ENCODE results near the gene KCNG2. TPM values are rescaled to one million over a fixed set of nuclear protein-coding genes. Genes with fewer than 3 reads are reported as not detected.

KCNG2 gene
- total and polyA plus RNA-seq, 2 experiments from 2014 or later: 0.13 to 0.52 TPM

DNA sequence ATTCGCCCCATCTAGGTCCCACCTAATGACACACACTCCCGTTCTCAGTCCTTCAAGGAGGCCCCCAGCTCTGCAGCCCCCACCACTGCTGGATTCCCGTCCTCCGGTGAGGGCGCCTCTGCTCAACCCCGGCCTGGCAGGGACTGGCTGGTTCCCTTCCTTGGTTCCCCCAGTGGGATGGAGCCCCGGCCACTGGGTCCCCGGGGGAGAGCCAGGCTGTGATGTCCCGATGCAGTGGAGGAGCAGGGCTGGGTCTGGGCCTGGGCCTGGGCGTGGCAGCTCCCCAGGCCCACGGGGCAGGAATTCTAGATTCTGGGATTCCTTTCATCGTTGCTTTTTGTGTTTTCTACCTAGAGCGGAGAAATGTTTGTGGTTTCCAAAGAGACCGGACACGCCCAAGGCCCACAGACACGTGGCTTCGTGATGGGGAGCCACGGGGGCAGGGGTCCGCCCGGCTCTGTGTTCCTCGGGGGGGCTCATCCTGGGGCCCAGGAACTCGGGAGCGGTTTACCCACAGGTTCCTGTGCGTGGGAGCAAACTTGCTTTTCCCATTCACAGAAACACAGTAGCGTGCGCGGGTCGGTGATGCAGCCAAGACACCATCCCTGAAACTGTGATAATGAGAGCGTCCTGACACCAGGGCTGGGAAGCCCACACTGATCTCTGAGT, 86.7 kb downstream of the KCNG2 start:
- Histone ChIP-seq H3F3A (replicated peaks; ENCODE audit: low read depth) (no peaks in the 10 kb centered on the region), H3K4me2 (no peak overlapping the region), H4K20me1 (replicated peaks; ENCODE audit: insufficient read depth) (no peaks in the 10 kb centered on the region), H3K9me2 (ENCODE audit: insufficient read depth) (no peaks in the 10 kb centered on the region), H3K36me3 (ENCODE audit: insufficient read depth) (no peaks in the 10 kb centered on the region), H3K79me2 (replicated peaks; ENCODE audit: insufficient read depth) (no peaks in the 10 kb centered on the region), H3K27ac (ENCODE audit: low read depth) (no peak overlapping the region), H3K27me3 (ENCODE audit: insufficient read depth) (no peaks in the 10 kb centered on the region), H3K4me3 (no peak overlapping the region), H2AFZ (no peak overlapping the region), H3K4me1 (ENCODE audit: insufficient read depth) (no peaks in the 10 kb centered on the region)
- Mint-ChIP-seq H3K4me3 (no peak overlapping the region), H3K36me3 (ENCODE audit: low read depth) (peaks cover 3% of the 10 kb centered on the region; the same call in 2 of the 3 replicates), H3K9me3 (peaks cover 18% of the 10 kb centered on the region), H3K4me1 (no peaks in the 10 kb centered on the region), H3K27me3 (ENCODE audit: insufficient read depth, low read depth, poor library complexity) (peaks cover 8% of the 10 kb centered on the region), H3K27ac (no peak overlapping the region)
- ATAC-seq: no peak
- no peak for DNase-seq (ENCODE audit: low spot score)
- TF ChIP-seq ZNF114 (CRISPR knock-in tag; IDR thresholded peaks at IDR 0.05): no peak
- no peak for TF ChIP-seq POLR2AphosphoS5 (IDR thresholded peaks at IDR 0.05; ENCODE audit: low read depth)
- TF ChIP-seq EZH2 (IDR thresholded peaks at IDR 0.05; ENCODE audit: low read depth, unreplicated experiment): no peak
- TF ChIP-seq, protein P1, sequence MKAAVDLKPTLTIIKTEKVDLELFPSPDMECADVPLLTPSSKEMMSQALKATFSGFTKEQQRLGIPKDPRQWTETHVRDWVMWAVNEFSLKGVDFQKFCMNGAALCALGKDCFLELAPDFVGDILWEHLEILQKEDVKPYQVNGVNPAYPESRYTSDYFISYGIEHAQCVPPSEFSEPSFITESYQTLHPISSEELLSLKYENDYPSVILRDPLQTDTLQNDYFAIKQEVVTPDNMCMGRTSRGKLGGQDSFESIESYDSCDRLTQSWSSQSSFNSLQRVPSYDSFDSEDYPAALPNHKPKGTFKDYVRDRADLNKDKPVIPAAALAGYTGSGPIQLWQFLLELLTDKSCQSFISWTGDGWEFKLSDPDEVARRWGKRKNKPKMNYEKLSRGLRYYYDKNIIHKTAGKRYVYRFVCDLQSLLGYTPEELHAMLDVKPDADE (IDR thresholded peaks at IDR 0.05): no peak
- no peak for TF ChIP-seq JUNB (IDR thresholded peaks at IDR 0.05; ENCODE audit: unreplicated experiment)

GRCh38 chr18:79884963-79885728, 87.4 kb downstream of the KCNG2 start:
- Mint-ChIP-seq H3K27ac (no peak overlapping the region), H3K36me3 (ENCODE audit: low read depth) (peaks cover 3% of the 10 kb centered on the region; the same call in 2 of the 3 replicates), H3K4me3 (no peak overlapping the region), H3K27me3 (ENCODE audit: insufficient read depth, low read depth, poor library complexity) (peaks cover 8% of the 10 kb centered on the region), H3K4me1 (no peaks in the 10 kb centered on the region), H3K9me3 (peaks cover 25% of the 10 kb centered on the region)
- ATAC-seq: peak; percentile 61
- no peaks in the 10 kb centered on the region for H3K79me2 ChIP-seq (replicated peaks; ENCODE audit: insufficient read depth)
- no peaks in the 10 kb centered on the region for H3F3A ChIP-seq (replicated peaks; ENCODE audit: low read depth)
- H4K20me1 ChIP-seq (replicated peaks; ENCODE audit: insufficient read depth): no peaks in the 10 kb centered on the region
- no peak for DNase-seq (ENCODE audit: low spot score)
- no peak overlapping the region for H3K27ac ChIP-seq (ENCODE audit: low read depth)
- H2AFZ ChIP-seq: no peak overlapping the region
- peak in 1 of 2 experiments; percentile 52; a peak in 2 of 4 replicates for TF ChIP-seq CTCF (conservative IDR thresholded peaks at IDR 0.05; ENCODE audit: low read depth in 2 of 2)
- no peak for TF ChIP-seq STAT1 (IDR thresholded peaks at IDR 0.05; ENCODE audit: unreplicated experiment)
- no peak overlapping the region for H3K4me2 ChIP-seq
- H3K9me2 ChIP-seq (ENCODE audit: insufficient read depth): no peaks in the 10 kb centered on the region
- H3K4me1 ChIP-seq (ENCODE audit: insufficient read depth): no peaks in the 10 kb centered on the region
- H3K36me3 ChIP-seq (ENCODE audit: insufficient read depth): no peaks in the 10 kb centered on the region
- no peak overlapping the region for H3K4me3 ChIP-seq
- H3K27me3 ChIP-seq (ENCODE audit: insufficient read depth): no peaks in the 10 kb centered on the region

Data from GM23338 (cell line).